IMR-90 (cell line): ENCODE measurements around the gene HYAL3. TPM values are rescaled to one million over a fixed set of nuclear protein-coding genes. Genes with fewer than 3 reads are reported as not detected.

Experiments
- ATAC-seq: fragments of 200-7000 bp; cut with Tn5 transposase; 2 replicates; pipeline ENCODE4 v1.9.1; 2020; ENCODE audit warnings: low read depth, mild to moderate bottlenecking, moderate library complexity
- BruUV-seq: library from RNA; stranded (reverse); fragments of 400-500 nt; replicated peaks from 2 replicates; lab custom pipeline; 2021; lab: Mats Ljungman, UMichigan
- CTCF ChIA-PET: fragments of 300-600 bp; formaldehyde crosslinking; extraction: SDS; loops from one replicate; lab custom pipeline; 2021; ENCODE audit warnings: antibody characterized with exemption; lab: Yijun Ruan, JAX
- POLR2A ChIA-PET: fragments of 300-600 bp; sonication (Branson Sonifier 250); formaldehyde crosslinking; loops from one replicate; lab custom pipeline; 2022; ENCODE audit warnings: antibody characterized with exemption; ENCODE audit not compliant: unreplicated experiment; lab: Charles Lee
- DNase-seq: peaks from one replicate; pipeline ENCODE4 v3.0.0; 2013
- H2AFZ ChIP-seq: replicated peaks from 2 replicates; pipeline ENCODE3; 2013; ENCODE audit warnings: low read length, mild to moderate bottlenecking; ENCODE audit not compliant: poor library complexity
- H2AK5ac ChIP-seq: 2 replicates; pipeline ENCODE4 v1.6.1; 2013; ENCODE audit warnings: low read depth, low read length, inconsistent platforms
- H2AK9ac ChIP-seq: replicated peaks from 2 replicates; pipeline ENCODE3; 2013; ENCODE audit warnings: mild to moderate bottlenecking, low read depth, low read length, moderate library complexity; ENCODE audit not compliant: poor library complexity
- H2BK120ac ChIP-seq: 2 replicates; pipeline ENCODE4 v1.6.1; 2013; ENCODE audit warnings: low read depth, low read length, inconsistent platforms
- H2BK15ac ChIP-seq: 3 replicates; pipeline ENCODE4 v1.6.1; 2013; ENCODE audit warnings: low read depth, low read length, inconsistent platforms
- H2BK20ac ChIP-seq: 2 replicates; pipeline ENCODE4 v1.6.1; 2013; ENCODE audit warnings: low read depth, mild to moderate bottlenecking, inconsistent platforms, low read length, moderate library complexity
- H2BK5ac ChIP-seq: 2 replicates; pipeline ENCODE4 v1.6.1; 2013; ENCODE audit warnings: mild to moderate bottlenecking, low read depth, low read length, inconsistent platforms; ENCODE audit not compliant: poor library complexity, severe bottlenecking
- H3K14ac ChIP-seq: replicated peaks from 2 replicates; pipeline ENCODE4 v1.6.1; 2013; ENCODE audit warnings: low read depth, low read length, inconsistent platforms
- H3K18ac ChIP-seq: 2 replicates; pipeline ENCODE4 v1.6.1; 2013; ENCODE audit warnings: low read depth, low read length, control low read depth
- H3K23ac ChIP-seq: 2 replicates; pipeline ENCODE4 v1.6.1; 2013; ENCODE audit warnings: low read depth, low read length, inconsistent platforms
- H3K27ac ChIP-seq: 2 replicates; pipeline ENCODE4 v1.5.1; 2013; ENCODE audit warnings: mild to moderate bottlenecking, control low read depth, low read length; ENCODE audit not compliant: insufficient read depth
- H3K27me3 ChIP-seq: 2 replicates; pipeline ENCODE4 v1.6.1; 2013; ENCODE audit warnings: low read length; ENCODE audit not compliant: control insufficient read depth, insufficient read depth
- H3K36me3 ChIP-seq: 2 replicates; pipeline ENCODE4 v1.6.1; 2013; ENCODE audit warnings: low read length, mixed read lengths; ENCODE audit not compliant: control insufficient read depth, insufficient read depth
- H3K4ac ChIP-seq: 2 replicates; pipeline ENCODE4 v1.6.1; 2013; ENCODE audit warnings: low read depth, low read length, inconsistent platforms
- H3K4me1 ChIP-seq: 2 replicates; pipeline ENCODE4 v1.6.1; 2013; ENCODE audit warnings: low read length, mixed read lengths; ENCODE audit not compliant: control insufficient read depth, insufficient read depth
- H3K4me2 ChIP-seq: 2 replicates; pipeline ENCODE4 v1.6.1; 2013; ENCODE audit warnings: low read depth, mild to moderate bottlenecking, control low read depth, low read length, moderate library complexity
- H3K4me3 ChIP-seq: 2 replicates; pipeline ENCODE4 v1.5.1; 2013; ENCODE audit warnings: low read depth, mild to moderate bottlenecking, control low read depth, low read length, moderate library complexity; ENCODE audit not compliant: insufficient read depth
- H3K56ac ChIP-seq: 2 replicates; pipeline ENCODE4 v1.6.1; 2013; ENCODE audit warnings: low read length, inconsistent platforms; ENCODE audit not compliant: insufficient read depth; ENCODE audit errors: extremely low read depth
- H3K79me1 ChIP-seq, 2 experiments: 2 replicates each; pipeline ENCODE4 v1.6.1; 2013; ENCODE audit warnings: low read length in 2 of 2, inconsistent platforms in 1 of 2, low read depth in 1 of 2
- H3K9ac ChIP-seq: 2 replicates; pipeline ENCODE4 v1.6.1; 2013; ENCODE audit warnings: low read depth, low read length, control low read depth
- H3K9me1 ChIP-seq: 2 replicates; pipeline ENCODE4 v1.6.1; 2013; ENCODE audit warnings: low read length, inconsistent platforms; ENCODE audit not compliant: insufficient read depth
- H3K9me3 ChIP-seq: 2 replicates; pipeline ENCODE4 v1.6.1; 2013; ENCODE audit warnings: low read length; ENCODE audit not compliant: control insufficient read depth, insufficient read depth
- H4K20me1 ChIP-seq: 2 replicates; pipeline ENCODE4 v1.6.1; 2013; ENCODE audit warnings: low read length, inconsistent platforms; ENCODE audit not compliant: insufficient read depth
- H4K5ac ChIP-seq: 2 replicates; pipeline ENCODE4 v1.6.1; 2013; ENCODE audit warnings: mild to moderate bottlenecking, low read depth, low read length, control low read depth
- H4K8ac ChIP-seq, 2 experiments: 2 replicates each; pipeline ENCODE4 v1.6.1; 2013; ENCODE audit warnings: low read depth in 2 of 2, low read length in 2 of 2, control low read depth in 1 of 2, inconsistent platforms in 1 of 2
- H4K91ac ChIP-seq: 2 replicates; pipeline ENCODE4 v1.6.1; 2013; ENCODE audit warnings: low read depth, low read length, inconsistent platforms; ENCODE audit not compliant: insufficient read depth
- CEBPB ChIP-seq: IDR thresholded peaks from 2 replicates; pipeline ENCODE4 v1.6.1; 2012; ENCODE audit warnings: low read depth, low read length, improper control_type of control experiment
- CHD1 ChIP-seq: IDR thresholded peaks from 2 replicates; pipeline ENCODE4 v1.6.1; 2012; ENCODE audit warnings: low read depth, low read length, improper control_type of control experiment
- FOS ChIP-seq: fragments of 150-350 bp; IDR thresholded peaks from 2 replicates; pipeline ENCODE4 v1.6.1; 2016; ENCODE audit warnings: low read depth, low read length
- MAFK ChIP-seq: IDR thresholded peaks from 2 replicates; pipeline ENCODE4 v1.6.1; 2012; ENCODE audit warnings: low read depth, low read length, improper control_type of control experiment
- NFE2L2 ChIP-seq: fragments of 150-350 bp; IDR thresholded peaks from 2 replicates; pipeline ENCODE4 v1.6.1; 2016; ENCODE audit warnings: low read depth, mild to moderate bottlenecking, low read length
- POLR2A ChIP-seq: IDR thresholded peaks from 2 replicates; pipeline ENCODE4 v1.6.1; 2012; ENCODE audit warnings: mild to moderate bottlenecking, low read depth, low read length
- RAD21 ChIP-seq: IDR thresholded peaks from 2 replicates; pipeline ENCODE4 v1.6.1; 2012; ENCODE audit warnings: low read length, improper control_type of control experiment
- RCOR1 ChIP-seq: IDR thresholded peaks from 2 replicates; pipeline ENCODE4 v1.6.1; 2012; ENCODE audit warnings: mild to moderate bottlenecking, low read length, improper control_type of control experiment; ENCODE audit not compliant: insufficient replicate concordance
- RFX5 ChIP-seq: IDR thresholded peaks from 2 replicates; pipeline ENCODE4 v1.8.0; 2012; ENCODE audit warnings: low read depth, mild to moderate bottlenecking, low read length, moderate library complexity
- SMC3 ChIP-seq: fragments of 150-350 bp; IDR thresholded peaks from 2 replicates; pipeline ENCODE4 v1.6.1; 2016; ENCODE audit warnings: low read depth, mild to moderate bottlenecking, antibody characterized with exemption, low read length, moderate library complexity
- WGBS, 2 experiments: methylation state at CpG; one replicate each; pipeline versions ENCODE4 v1.1.5 to v1.1.7; 2013; ENCODE audit warnings: missing lambda C conversion rate in 2 of 2; ENCODE audit not compliant: insufficient read length in 1 of 2; ENCODE audit errors: extremely low coverage in 2 of 2; 5-methylcytosine and 5-hydroxymethylcytosine counted together
- dilution Hi-C: fragments of 300-500 bp; cut with HindIII; formaldehyde crosslinking; loops from one replicate; pipeline ENCODE4 v1.14.3; 2018; ENCODE audit warnings: low sequenced_read_pairs; ENCODE audit not compliant: unreplicated experiment
- in situ Hi-C: fragments of 300-500 bp; cut with MboI; formaldehyde crosslinking; loops from 3 replicates; pipeline ENCODE4 v1.14.3; 2019; ENCODE audit warnings: low sequenced_read_pairs, inconsistent platforms, mixed read lengths
- intact Hi-C: fragments of 100-400 bp; cut with micrococcal nuclease; formaldehyde crosslinking; loops from 2 replicates; pipeline ENCODE4 v1.10.0; 2022
- polyA plus RNA-seq, 3 experiments: library from polyadenylated mRNA; depleted of rRNA; stranded (reverse); fragments of >200 nt; gene quantifications; 2 replicates each; pipeline ENCODE4 v1.2.3, GENCODE V29; 2012; ENCODE audit warnings: low replicate concordance in 1 of 3
- total RNA-seq: library from RNA; depleted of rRNA; stranded (reverse); fragments of >200 nt; gene quantifications from 2 replicates; pipeline ENCODE4 v1.2.3, GENCODE V29; 2012
- TF ChIP-seq, protein P1 (sequence below): fragments of 150-350 bp; IDR thresholded peaks from 2 replicates; pipeline ENCODE4 v1.6.1; 2017; ENCODE audit warnings: mild to moderate bottlenecking, antibody characterized with exemption, low read length, low read depth
- TF ChIP-seq, protein P2 (sequence below): conservative IDR thresholded peaks from 2 replicates; pipeline ENCODE4 v1.5.1; 2012; ENCODE audit warnings: mild to moderate bottlenecking, low read depth, low read length, improper control_type of control experiment

The HYAL3 gene
- total and polyA plus RNA-seq, 2 of the 4 experiments (the other 2 are of a cell fraction) = 2.7 to 5.7 TPM

DNA sequence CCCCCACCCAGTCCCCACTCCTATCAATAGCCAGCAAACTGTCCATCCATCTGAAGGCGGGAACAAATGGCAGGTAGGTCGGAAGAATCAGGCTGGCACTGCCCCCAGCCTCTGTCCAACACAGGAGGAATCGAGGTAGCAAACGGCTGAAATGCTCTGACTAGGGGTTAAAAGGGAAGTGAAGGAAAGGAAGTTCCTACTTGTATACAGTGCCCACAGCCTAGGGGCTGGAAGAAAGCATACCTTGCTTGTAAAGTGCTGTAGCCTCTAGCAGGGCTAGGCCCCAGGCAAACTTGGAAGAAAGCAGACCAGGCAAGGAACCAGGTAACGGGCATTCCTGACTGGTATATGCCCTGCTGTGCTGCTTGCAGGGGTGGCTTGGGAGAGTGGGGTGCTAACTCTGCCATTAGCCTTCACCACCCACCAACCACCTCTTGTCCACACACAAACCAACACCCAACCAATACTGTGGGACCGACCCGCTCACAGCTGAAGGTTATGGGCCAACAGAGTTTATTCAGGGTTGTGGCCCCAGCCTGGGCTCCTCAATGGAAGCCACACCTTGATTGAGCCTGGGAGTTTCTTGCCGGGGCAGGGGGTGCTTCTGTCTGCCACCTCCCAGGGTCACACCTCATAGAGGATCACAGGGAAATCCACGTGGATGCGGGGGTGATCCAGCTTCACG is 26.4 kb upstream of the HYAL3 start:
- intact Hi-C loops = no loop called here
- Histone ChIP-seq H4K5ac (no peak overlapping the region), H2BK15ac (no peak overlapping the region), H3K56ac (no peak overlapping the region), H3K9ac (no peak overlapping the region), H2BK20ac (no peak overlapping the region), H2AK5ac (no peak overlapping the region), H4K20me1 (peaks cover 7% of the 10 kb centered on the region), H3K4me3 (no peak overlapping the region), H2AFZ (no peak overlapping the region), H3K9me1 (no peaks in the 10 kb centered on the region), H2AK9ac (no peak overlapping the region), H2BK120ac (no peak overlapping the region), H3K27ac (no peak overlapping the region), H3K4me2 (no peak overlapping the region), H2BK5ac (no peak overlapping the region), H3K23ac (no peak overlapping the region), H3K9me3 (no peaks in the 10 kb centered on the region), H4K8ac (no peak overlapping the region), H3K18ac (no peak overlapping the region), H3K14ac (no peak overlapping the region), H3K27me3 (no peaks in the 10 kb centered on the region), H3K4me1 (peaks cover 16% of the 10 kb centered on the region), H3K79me1 (peaks cover 20 to 36% of the 10 kb centered on the region in 2 experiments; a peak in 3 of 4 replicates), H4K91ac (no peak overlapping the region), H3K36me3 (peaks cover 17% of the 10 kb centered on the region), H3K4ac (no peak overlapping the region)
- DNase-seq (no peak), ATAC-seq (no peak)
- dilution Hi-C loops = no loop called here
- 80% methylated on average over 1 of the region's 11 CpGs; no CpG with 5 or more reads in 1 of the 2 experiments for WGBS, 2 experiments
- ChIA-PET POLR2A (no interaction called here), CTCF (no interaction called here)
- in situ Hi-C loops = loop anchor here (25.0 kb wide), 3 partner anchors 1062 to 1837 kb away; partner anchors contain the start of genes ABHD14B, GPR62, MANF and PCBP4
- TF ChIP-seq MAFK (no peak), SMC3 (no peak), RFX5 (no peak), NFE2L2 (no peak), CHD1 (no peak), RCOR1 (no peak), RAD21 (no peak), POLR2A (no peak), FOS (no peak), CEBPB (no peak)
- TF ChIP-seq, protein P1, sequence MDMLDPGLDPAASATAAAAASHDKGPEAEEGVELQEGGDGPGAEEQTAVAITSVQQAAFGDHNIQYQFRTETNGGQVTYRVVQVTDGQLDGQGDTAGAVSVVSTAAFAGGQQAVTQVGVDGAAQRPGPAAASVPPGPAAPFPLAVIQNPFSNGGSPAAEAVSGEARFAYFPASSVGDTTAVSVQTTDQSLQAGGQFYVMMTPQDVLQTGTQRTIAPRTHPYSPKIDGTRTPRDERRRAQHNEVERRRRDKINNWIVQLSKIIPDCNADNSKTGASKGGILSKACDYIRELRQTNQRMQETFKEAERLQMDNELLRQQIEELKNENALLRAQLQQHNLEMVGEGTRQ = no peak
- TF ChIP-seq, protein P2, sequence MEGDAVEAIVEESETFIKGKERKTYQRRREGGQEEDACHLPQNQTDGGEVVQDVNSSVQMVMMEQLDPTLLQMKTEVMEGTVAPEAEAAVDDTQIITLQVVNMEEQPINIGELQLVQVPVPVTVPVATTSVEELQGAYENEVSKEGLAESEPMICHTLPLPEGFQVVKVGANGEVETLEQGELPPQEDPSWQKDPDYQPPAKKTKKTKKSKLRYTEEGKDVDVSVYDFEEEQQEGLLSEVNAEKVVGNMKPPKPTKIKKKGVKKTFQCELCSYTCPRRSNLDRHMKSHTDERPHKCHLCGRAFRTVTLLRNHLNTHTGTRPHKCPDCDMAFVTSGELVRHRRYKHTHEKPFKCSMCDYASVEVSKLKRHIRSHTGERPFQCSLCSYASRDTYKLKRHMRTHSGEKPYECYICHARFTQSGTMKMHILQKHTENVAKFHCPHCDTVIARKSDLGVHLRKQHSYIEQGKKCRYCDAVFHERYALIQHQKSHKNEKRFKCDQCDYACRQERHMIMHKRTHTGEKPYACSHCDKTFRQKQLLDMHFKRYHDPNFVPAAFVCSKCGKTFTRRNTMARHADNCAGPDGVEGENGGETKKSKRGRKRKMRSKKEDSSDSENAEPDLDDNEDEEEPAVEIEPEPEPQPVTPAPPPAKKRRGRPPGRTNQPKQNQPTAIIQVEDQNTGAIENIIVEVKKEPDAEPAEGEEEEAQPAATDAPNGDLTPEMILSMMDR = no peak
- no TSS peak for BruUV-seq
